Esophagus squamous epithelium (tissue), 4 donors: ENCODE results near the gene ABHD2.

Experiments
- CTCF ChIP-seq, 6 experiments: fragments of 450-650 bp in 4 of 6; fragments of 200-600 bp in 2 of 6; sonication (generic) in 2 of 6; IDR thresholded peaks; one replicate each; pipeline ENCODE4 v1.5.1; 2016 to 2019; ENCODE audit warnings: antibody characterized with exemption in 6 of 6, mild to moderate bottlenecking in 4 of 6, moderate library complexity in 4 of 6
- POLR2A ChIP-seq, 4 donors: fragments of 450-650 bp; IDR thresholded peaks; one replicate each; pipeline ENCODE4 v1.6.1; 2017; ENCODE audit warnings: antibody characterized with exemption in 4 of 4, mild to moderate bottlenecking in 4 of 4, moderate library complexity in 3 of 4

GRCh38 chr15:89111352-89111751 lies 23.1 kb downstream of the ABHD2 start:
- TF ChIP-seq CTCF (IDR thresholded peaks at IDR 0.05) (no peak), POLR2A (IDR thresholded peaks at IDR 0.05) (no peak)
